Measurements from ENCODE around the gene UMAD1. TPM values are rescaled to one million over a fixed set of nuclear protein-coding genes. Genes with fewer than 3 reads are reported as not detected.

The UMAD1 gene
- total RNA-seq, 1 donor from 2014 or later: 6.9 TPM

DNA sequence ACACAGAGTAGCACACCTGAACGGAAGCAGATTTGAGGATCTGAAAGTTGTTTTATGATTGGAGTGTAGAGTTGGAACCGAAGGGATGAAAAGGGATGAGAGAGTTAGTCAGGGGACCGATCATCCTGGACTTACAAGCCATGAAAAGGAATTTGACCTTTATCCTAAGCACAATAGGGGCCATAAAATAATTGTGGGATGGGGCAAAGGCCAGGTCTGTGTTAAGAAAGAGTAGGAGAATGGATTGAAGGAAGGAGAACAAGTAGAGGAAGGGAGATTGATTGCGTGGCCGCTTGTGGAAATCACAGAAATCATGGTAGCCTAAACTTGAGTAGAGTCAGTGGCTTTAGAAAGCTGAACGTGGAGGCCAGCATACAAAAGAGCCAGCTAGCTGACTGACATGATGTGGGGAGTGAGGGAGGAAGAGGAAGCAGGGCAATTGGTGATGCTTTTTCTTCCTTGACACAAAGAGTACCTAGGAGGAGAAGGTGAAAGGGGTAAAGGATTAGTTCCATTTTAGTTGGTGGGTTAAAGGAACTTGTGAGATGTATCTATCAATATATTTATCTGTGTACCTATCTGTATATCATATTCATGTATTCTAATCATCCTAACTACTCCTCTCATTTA lies 144.9 kb downstream of the UMAD1 start:
- Histone ChIP-seq H3K9me3 (no peaks in the 10 kb centered on the region), H3K36me3 (no peaks in the 10 kb centered on the region), H3K4me1 (no peaks in the 10 kb centered on the region), H3K4me3 (no peak overlapping the region), H3K27ac (no peak overlapping the region), H3K27me3 (no peaks in the 10 kb centered on the region)
- TF ChIP-seq, protein P1, sequence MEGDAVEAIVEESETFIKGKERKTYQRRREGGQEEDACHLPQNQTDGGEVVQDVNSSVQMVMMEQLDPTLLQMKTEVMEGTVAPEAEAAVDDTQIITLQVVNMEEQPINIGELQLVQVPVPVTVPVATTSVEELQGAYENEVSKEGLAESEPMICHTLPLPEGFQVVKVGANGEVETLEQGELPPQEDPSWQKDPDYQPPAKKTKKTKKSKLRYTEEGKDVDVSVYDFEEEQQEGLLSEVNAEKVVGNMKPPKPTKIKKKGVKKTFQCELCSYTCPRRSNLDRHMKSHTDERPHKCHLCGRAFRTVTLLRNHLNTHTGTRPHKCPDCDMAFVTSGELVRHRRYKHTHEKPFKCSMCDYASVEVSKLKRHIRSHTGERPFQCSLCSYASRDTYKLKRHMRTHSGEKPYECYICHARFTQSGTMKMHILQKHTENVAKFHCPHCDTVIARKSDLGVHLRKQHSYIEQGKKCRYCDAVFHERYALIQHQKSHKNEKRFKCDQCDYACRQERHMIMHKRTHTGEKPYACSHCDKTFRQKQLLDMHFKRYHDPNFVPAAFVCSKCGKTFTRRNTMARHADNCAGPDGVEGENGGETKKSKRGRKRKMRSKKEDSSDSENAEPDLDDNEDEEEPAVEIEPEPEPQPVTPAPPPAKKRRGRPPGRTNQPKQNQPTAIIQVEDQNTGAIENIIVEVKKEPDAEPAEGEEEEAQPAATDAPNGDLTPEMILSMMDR (IDR thresholded peaks at IDR 0.05): no peak
- TF ChIP-seq POLR2A (IDR thresholded peaks at IDR 0.05) (no peak), POLR2AphosphoS5 (IDR thresholded peaks at IDR 0.05; ENCODE audit: insufficient read depth in 1 of 2, low read depth in 1 of 2) (no peak)
- intact Hi-C loops (cut with DNase I): no loop called here
- DNase-seq (ENCODE audit: extremely low spot score in 2 of 2): no peak

DNA sequence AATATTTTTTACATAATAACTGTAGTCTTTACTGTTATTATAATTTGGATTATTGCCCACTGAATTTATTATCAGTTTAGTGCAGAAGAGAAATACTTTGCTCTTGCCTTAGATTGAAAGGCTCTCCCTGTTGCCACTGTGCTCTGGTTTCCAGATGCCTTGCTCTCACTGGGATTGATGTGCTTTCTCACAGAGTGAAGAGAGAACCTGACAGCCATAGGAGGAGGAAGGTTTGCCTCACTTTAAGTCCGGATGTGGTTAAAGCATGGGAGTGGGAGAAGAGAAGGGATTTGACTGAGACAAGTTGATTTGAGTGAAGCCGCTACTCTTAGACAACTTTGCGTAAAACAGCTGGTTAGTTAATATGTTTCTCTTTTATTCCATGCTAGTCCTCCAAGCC lies 146.0 kb downstream of the UMAD1 start:
- intact Hi-C loops (cut with DNase I): no loop called here
- TF ChIP-seq, protein P1 (IDR thresholded peaks at IDR 0.05): no peak
- TF ChIP-seq POLR2A (IDR thresholded peaks at IDR 0.05) (no peak), POLR2AphosphoS5 (IDR thresholded peaks at IDR 0.05; ENCODE audit: insufficient read depth in 1 of 2, low read depth in 1 of 2) (no peak)
- Histone ChIP-seq H3K4me3 (no peak overlapping the region), H3K27me3 (no peaks in the 10 kb centered on the region), H3K27ac (no peak overlapping the region), H3K36me3 (no peaks in the 10 kb centered on the region), H3K4me1 (peaks cover 9% of the 10 kb centered on the region), H3K9me3 (no peaks in the 10 kb centered on the region)
- no peak for DNase-seq (ENCODE audit: extremely low spot score in 2 of 2)

- H3K36me3 ChIP-seq: no peaks in the 10 kb centered on the region
- TF ChIP-seq, protein P1 (IDR thresholded peaks at IDR 0.05): no peak
- no peaks in the 10 kb centered on the region for H3K9me3 ChIP-seq
- no peaks in the 10 kb centered on the region for H3K27me3 ChIP-seq
- intact Hi-C loops (cut with DNase I): no loop called here
- peaks cover 14% of the 10 kb centered on the region for H3K4me1 ChIP-seq
- H3K4me3 ChIP-seq: no peak overlapping the region
- H3K27ac ChIP-seq: no peak overlapping the region
- no peak for DNase-seq (ENCODE audit: extremely low spot score in 2 of 2)
Observed at GRCh38 chr7:7789551-7789988, 149.0 kb downstream of the UMAD1 start.

DNA sequence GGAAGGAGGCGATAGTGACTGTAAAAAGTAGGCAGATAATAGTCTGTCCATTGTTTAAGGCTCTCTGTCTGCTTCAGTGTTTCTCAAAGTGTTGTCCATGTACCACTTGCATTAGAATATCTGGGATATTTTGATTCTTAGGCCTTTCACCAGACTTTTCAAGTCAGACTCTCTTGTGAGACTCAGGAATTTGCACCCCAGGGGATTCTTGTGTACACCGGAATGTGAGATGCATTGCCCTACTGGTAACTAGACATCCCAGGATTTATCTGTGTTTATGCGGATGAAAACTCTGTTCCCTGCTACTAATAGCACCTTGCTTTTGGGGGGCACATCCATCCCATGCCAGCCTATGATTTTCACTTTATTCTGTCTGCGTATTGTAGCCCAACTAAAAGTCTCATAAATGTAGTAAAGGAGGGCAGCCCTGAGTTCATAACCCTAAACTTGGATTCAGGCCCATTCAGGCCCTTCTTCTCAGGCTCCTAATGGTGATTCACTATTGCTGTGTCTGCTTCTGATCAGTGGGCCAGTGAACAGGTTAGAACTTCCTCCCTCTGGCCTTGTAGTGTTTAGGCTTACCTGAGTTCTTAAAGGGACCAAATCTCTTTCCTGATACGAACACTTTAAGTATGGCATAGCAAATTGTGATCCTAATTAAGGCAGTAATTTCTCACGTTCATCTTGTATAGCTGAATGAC lies 149.6 kb downstream of the UMAD1 start:
- H3K4me1 ChIP-seq: peaks cover 14% of the 10 kb centered on the region
- no peak overlapping the region for H3K27ac ChIP-seq
- intact Hi-C loops (cut with DNase I): no loop called here

More for the DNA sequence above, 149.6 kb downstream of the UMAD1 start:
- DNase-seq (ENCODE audit: extremely low spot score in 2 of 2): no peak
- TF ChIP-seq POLR2A (IDR thresholded peaks at IDR 0.05) (no peak), POLR2AphosphoS5 (IDR thresholded peaks at IDR 0.05; ENCODE audit: insufficient read depth in 1 of 2, low read depth in 1 of 2) (no peak)
- TF ChIP-seq, protein P1 (IDR thresholded peaks at IDR 0.05): no peak
- Histone ChIP-seq H3K27me3 (no peaks in the 10 kb centered on the region), H3K4me3 (no peak overlapping the region), H3K9me3 (no peaks in the 10 kb centered on the region), H3K36me3 (no peaks in the 10 kb centered on the region)

Data from vagina (tissue), 2 donors.